DMS153 (cell line): ENCODE data around the gene TSKS.

Experiments
- DNase-seq: peaks from one replicate; lab custom pipeline; 2025; lab: John Stamatoyannopoulos, UW

TSKS gene

GRCh38 chr19:49713236-49713845, 49.8 kb downstream of the TSKS start:
- DNase-seq = no peak

- DNase-seq = no peak
Observed at GRCh38 chr19:49712397-49712859, 50.7 kb downstream of the TSKS start.

- DNase-seq = no peak
Observed at GRCh38 chr19:49710372-49710951, 52.6 kb downstream of the TSKS start.

GRCh38 chr19:49705919-49706318, 57.2 kb downstream of the TSKS start:
- DNase-seq = no peak

- no peak for DNase-seq
Observed at GRCh38 chr19:49704888-49705642, 58.0 kb downstream of the TSKS start.

- DNase-seq = no peak
Observed at GRCh38 chr19:49701271-49701786, 61.8 kb downstream of the TSKS start.

- DNase-seq = no peak
Observed at GRCh38 chr19:49700563-49700962, 62.5 kb downstream of the TSKS start.

- no peak for DNase-seq
Observed at GRCh38 chr19:49699364-49699763, 63.7 kb downstream of the TSKS start.

- DNase-seq = no peak
Observed at GRCh38 chr19:49696865-49697264, 66.2 kb downstream of the TSKS start.

- no peak for DNase-seq
Observed at GRCh38 chr19:49696115-49696514, 67.0 kb downstream of the TSKS start.

GRCh38 chr19:49692147-49692506, 71.0 kb downstream of the TSKS start:
- no peak for DNase-seq

- peak; percentile 63 for DNase-seq
Observed at GRCh38 chr19:49691243-49692146, 71.6 kb downstream of the TSKS start.

GRCh38 chr19:49690656-49691242, 72.4 kb downstream of the TSKS start, which contains the start of gene CPT1C:
CPT1C (plus strand) TSS chr19:49691116; CDS start chr19:49692253, 1,137 bp downstream.
- peak; percentile 84 for DNase-seq

GRCh38 chr19:49690079-49690655, 72.9 kb downstream of the TSKS start:
- no peak for DNase-seq
